Esophagus squamous epithelium (tissue), 4 donors: ENCODE measurements around the gene PRMT7.

Experiments used
- CTCF ChIP-seq, 6 experiments: fragments of 450-650 bp in 4 of 6; fragments of 200-600 bp in 2 of 6; sonication (generic) in 2 of 6; IDR thresholded peaks; one replicate each; pipeline ENCODE4 v1.5.1; 2016 to 2019; ENCODE audit warnings: antibody characterized with exemption in 6 of 6, mild to moderate bottlenecking in 4 of 6, moderate library complexity in 4 of 6
- POLR2A ChIP-seq, 4 donors: fragments of 450-650 bp; IDR thresholded peaks; one replicate each; pipeline ENCODE4 v1.6.1; 2017; ENCODE audit warnings: antibody characterized with exemption in 4 of 4, mild to moderate bottlenecking in 4 of 4, moderate library complexity in 3 of 4

- TF ChIP-seq CTCF (IDR thresholded peaks at IDR 0.05) (no peak), POLR2A (IDR thresholded peaks at IDR 0.05) (no peak)
These were observed 14.5 kb upstream of the PRMT7 start for GRCh38 chr16:68296291-68296690.
